NT2/D1 (cell line): ENCODE measurements around the gene CNPY1.

ENCODE experiments used
- SUZ12 ChIP-seq: IDR thresholded peaks from 2 replicates; pipeline ENCODE4 v1.6.1; 2011; ENCODE audit not compliant: insufficient read length, insufficient read depth; ENCODE audit errors: extremely low read depth
- ZNF274 ChIP-seq: IDR thresholded peaks from 2 replicates; pipeline ENCODE4 v1.6.1; 2011; ENCODE audit warnings: mild to moderate bottlenecking, low read depth, low read length

DNA sequence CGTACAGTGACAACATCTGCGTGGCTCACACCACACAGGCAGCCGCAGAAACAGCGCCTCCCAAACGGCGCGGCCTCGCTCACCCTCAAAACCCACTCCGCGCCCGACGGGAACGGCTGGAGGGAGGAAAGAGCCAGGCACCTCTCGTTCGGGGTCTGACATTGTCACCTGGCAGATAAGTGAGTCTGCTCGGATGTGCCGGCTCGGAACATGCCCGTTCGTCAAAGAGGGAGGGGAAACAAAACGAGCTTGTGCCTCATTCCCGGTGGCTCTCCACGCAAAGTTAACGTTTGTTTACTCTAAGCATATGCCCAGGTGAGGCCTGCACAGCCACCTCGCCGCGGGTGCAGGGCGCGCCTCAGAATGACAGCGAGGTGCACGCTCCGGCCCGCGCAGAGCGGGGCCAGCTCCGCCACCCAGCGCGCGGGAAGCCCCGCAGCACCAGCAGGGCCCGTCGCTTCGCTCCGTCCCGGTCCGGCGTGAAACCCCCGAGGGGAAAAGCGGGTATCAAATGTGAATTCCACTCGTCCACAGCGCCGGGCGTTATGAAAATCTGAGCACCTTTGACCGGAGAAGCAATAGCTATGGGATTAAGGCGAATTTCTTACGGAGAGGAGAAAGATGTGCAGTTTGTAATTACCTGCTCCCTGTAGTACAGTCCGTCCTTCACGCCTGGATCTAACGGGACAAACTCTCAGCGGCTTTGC lies 13.1 kb downstream of the CNPY1 start:
- TF ChIP-seq SUZ12 (no peak), ZNF274 (no peak)
